Measurements from ENCODE around the gene TEX35.

The TEX35 gene

DNA sequence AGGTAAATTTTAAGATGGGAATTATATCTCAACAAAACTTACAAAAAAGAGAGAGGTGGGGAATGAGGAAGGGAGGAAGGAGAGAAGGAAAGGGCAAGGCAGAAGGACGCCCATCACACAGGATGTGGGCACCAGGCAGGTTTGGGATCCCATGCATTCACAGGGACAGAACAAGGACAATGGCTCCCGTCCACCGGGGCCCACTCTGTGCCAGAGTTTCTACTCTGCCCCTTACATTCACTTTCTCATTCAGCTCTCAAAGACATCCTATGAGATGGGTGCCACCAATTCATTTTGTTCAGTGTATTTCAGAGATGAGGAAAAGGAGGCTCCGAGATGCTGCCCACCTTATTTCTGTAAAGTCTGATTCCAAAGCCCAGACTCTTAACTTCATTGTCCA, 23.5 kb upstream of the TEX35 start:
- Histone ChIP-seq H3K27me3 (replicated peaks; ENCODE audit: control insufficient read depth, insufficient read depth, low read length) (no peaks in the 10 kb centered on the region), H3K36me3 (ENCODE audit: control insufficient read depth, insufficient read depth, low read length) (no peaks in the 10 kb centered on the region), H3K4me3 (replicated peaks; ENCODE audit: low read depth, low read length) (no peak overlapping the region)
- no peak for DNase-seq (ENCODE audit: extremely low read depth, insufficient read length)
- TF ChIP-seq, protein P1, sequence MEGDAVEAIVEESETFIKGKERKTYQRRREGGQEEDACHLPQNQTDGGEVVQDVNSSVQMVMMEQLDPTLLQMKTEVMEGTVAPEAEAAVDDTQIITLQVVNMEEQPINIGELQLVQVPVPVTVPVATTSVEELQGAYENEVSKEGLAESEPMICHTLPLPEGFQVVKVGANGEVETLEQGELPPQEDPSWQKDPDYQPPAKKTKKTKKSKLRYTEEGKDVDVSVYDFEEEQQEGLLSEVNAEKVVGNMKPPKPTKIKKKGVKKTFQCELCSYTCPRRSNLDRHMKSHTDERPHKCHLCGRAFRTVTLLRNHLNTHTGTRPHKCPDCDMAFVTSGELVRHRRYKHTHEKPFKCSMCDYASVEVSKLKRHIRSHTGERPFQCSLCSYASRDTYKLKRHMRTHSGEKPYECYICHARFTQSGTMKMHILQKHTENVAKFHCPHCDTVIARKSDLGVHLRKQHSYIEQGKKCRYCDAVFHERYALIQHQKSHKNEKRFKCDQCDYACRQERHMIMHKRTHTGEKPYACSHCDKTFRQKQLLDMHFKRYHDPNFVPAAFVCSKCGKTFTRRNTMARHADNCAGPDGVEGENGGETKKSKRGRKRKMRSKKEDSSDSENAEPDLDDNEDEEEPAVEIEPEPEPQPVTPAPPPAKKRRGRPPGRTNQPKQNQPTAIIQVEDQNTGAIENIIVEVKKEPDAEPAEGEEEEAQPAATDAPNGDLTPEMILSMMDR (IDR thresholded peaks at IDR 0.05; ENCODE audit: insufficient read depth, low read length, poor library complexity, severe bottlenecking) = no peak

DNA sequence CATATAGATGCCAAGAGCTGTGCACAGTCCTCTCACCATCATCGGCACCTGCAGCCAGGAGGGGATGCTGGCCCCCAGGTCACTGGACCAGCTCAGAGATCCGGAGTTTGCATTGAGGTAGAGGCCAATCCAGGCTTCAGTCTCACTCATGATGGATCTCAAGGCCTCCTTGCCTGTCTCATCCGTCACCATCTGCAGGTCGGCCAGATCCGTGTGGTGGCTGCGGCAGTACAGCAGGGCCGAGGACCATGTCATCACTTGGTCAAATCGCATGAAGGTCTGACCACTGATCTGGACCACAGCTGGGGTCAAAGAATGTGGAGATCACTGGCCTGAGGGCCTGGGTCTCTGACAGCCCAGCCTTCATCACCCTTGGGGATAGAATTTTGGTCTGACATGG, 22.8 kb upstream of the TEX35 start:
- no peak for DNase-seq (ENCODE audit: extremely low read depth, insufficient read length)
- H3K36me3 ChIP-seq (ENCODE audit: control insufficient read depth, insufficient read depth, low read length) = no peaks in the 10 kb centered on the region
- H3K4me3 ChIP-seq (replicated peaks; ENCODE audit: low read depth, low read length) = no peak overlapping the region
- no peaks in the 10 kb centered on the region for H3K27me3 ChIP-seq (replicated peaks; ENCODE audit: control insufficient read depth, insufficient read depth, low read length)
- TF ChIP-seq, protein P1 (IDR thresholded peaks at IDR 0.05; ENCODE audit: insufficient read depth, low read length, poor library complexity, severe bottlenecking) = no peak

DNA sequence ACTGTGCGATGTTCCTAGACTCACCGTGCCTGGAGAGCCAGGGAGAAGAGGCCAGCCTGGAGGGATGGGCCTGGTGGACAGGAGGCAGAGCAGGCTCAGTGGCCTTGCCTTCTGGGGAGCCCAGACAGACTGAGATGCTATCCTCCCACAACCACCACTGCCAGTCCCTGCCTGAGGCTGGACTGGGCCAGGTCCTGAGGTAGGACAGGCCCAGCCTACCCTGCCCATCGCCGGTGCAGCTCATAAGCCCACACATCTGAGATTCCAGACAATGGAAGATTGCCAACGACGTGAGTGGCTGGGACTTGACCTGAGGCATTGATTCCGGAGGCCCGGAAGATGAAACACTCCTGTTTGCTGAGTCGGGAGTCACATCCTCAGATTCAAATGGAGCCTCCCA, 21.9 kb upstream of the TEX35 start:
- no peak overlapping the region for H3K4me3 ChIP-seq (replicated peaks; ENCODE audit: low read depth, low read length)
- TF ChIP-seq, protein P1 (IDR thresholded peaks at IDR 0.05; ENCODE audit: insufficient read depth, low read length, poor library complexity, severe bottlenecking) = no peak

DNA sequence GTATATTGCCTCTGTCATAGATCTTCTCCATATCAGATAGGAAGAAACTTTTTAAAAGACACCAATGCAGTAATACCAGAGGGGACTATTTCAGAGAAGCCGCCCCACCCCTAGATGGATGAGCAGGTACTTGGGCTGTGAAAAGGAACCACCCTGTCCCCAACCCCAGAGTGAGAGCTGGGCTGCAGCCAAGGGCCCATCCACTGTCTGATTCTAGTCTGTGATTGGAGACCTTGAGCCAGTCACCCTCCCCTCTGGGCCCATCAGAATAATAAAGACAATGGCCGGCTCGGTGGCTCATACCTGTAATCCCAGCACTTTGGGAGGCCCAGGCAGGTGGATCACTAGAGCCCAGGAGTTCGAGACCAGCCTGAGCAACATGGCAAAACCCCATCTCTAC, 21.2 kb upstream of the TEX35 start:
- Histone ChIP-seq H3K27me3 (replicated peaks; ENCODE audit: control insufficient read depth, insufficient read depth, low read length) (no peaks in the 10 kb centered on the region), H3K36me3 (ENCODE audit: control insufficient read depth, insufficient read depth, low read length) (no peaks in the 10 kb centered on the region), H3K4me3 (replicated peaks; ENCODE audit: low read depth, low read length) (no peak overlapping the region)
- DNase-seq (ENCODE audit: extremely low read depth, insufficient read length) = no peak
- TF ChIP-seq, protein P1 (IDR thresholded peaks at IDR 0.05; ENCODE audit: insufficient read depth, low read length, poor library complexity, severe bottlenecking) = no peak

More for the DNA sequence above, 21.9 kb upstream of the TEX35 start:
- DNase-seq (ENCODE audit: extremely low read depth, insufficient read length) = no peak
- no peaks in the 10 kb centered on the region for H3K36me3 ChIP-seq (ENCODE audit: control insufficient read depth, insufficient read depth, low read length)
- no peaks in the 10 kb centered on the region for H3K27me3 ChIP-seq (replicated peaks; ENCODE audit: control insufficient read depth, insufficient read depth, low read length)

DNA sequence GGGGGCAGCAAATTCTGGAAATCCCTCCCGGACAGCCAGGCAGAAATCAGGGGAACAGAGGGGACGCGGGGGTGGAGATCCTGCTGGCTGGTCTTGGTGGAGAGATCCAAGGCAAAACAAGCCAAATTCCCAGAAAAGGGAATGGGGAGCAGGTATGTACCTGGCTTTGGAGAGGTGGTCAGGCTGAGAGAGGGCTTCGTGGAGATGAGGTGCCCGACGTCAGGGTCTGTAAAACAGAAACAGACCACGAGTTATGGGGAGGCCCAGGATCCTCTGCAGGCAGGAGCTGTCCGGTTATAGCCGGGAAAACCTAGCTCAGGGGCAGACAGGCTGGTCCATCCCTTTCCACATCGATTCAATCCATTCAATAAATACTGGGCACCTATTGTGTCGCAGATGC, 20.6 kb upstream of the TEX35 start:
- TF ChIP-seq, protein P1 (IDR thresholded peaks at IDR 0.05; ENCODE audit: insufficient read depth, low read length, poor library complexity, severe bottlenecking) = no peak
- H3K36me3 ChIP-seq (ENCODE audit: control insufficient read depth, insufficient read depth, low read length) = no peaks in the 10 kb centered on the region

DNA sequence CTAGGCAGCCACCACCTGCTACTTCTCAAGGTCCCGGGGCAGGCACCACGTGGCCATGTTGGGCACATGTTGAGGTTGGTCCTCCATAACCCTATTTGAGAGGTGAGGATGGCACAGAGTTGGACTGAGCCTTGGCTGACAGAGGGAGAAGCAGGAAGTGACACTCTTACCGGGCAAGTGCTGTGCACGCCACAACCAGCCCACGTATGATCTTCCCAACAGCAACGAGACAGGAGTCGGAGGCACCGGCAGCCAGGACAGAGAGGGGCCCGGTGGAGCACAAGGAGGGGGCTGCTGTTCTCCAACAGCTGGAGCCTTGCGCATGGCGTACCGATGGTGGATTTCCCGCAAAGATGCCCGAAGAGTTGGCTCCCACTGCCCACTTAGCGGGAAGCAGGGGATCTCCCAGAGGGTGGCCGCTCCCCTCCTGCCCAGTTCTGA, 19.6 kb upstream of the TEX35 start:
- no peaks in the 10 kb centered on the region for H3K36me3 ChIP-seq (ENCODE audit: control insufficient read depth, insufficient read depth, low read length)
- TF ChIP-seq, protein P1 (IDR thresholded peaks at IDR 0.05; ENCODE audit: insufficient read depth, low read length, poor library complexity, severe bottlenecking) = no peak
- no peak for DNase-seq (ENCODE audit: extremely low read depth, insufficient read length)
- no peak overlapping the region for H3K4me3 ChIP-seq (replicated peaks; ENCODE audit: low read depth, low read length)
- no peaks in the 10 kb centered on the region for H3K27me3 ChIP-seq (replicated peaks; ENCODE audit: control insufficient read depth, insufficient read depth, low read length)

More for the DNA sequence above, 20.6 kb upstream of the TEX35 start:
- Histone ChIP-seq H3K27me3 (replicated peaks; ENCODE audit: control insufficient read depth, insufficient read depth, low read length) (no peaks in the 10 kb centered on the region), H3K4me3 (replicated peaks; ENCODE audit: low read depth, low read length) (no peak overlapping the region)
- no peak for DNase-seq (ENCODE audit: extremely low read depth, insufficient read length)

Measured in GM06990 (cell line).